Activated B cell treated with CpG ODN at 0.5 μM for 24 hours (primary cell): Measurements from ENCODE around the gene NCK2. TPM values are rescaled to one million over a fixed set of nuclear protein-coding genes. Genes with fewer than 3 reads are reported as not detected.
A peak's percentile ranks its signal among the peaks of the same experiment; 100 is the strongest.

ENCODE experiments used
- ATAC-seq: fragments of 200-7000 bp; cut with Tn5 transposase; one replicate; pipeline ENCODE4 v1.10.0; 2021; ENCODE audit warnings: low read depth, mild to moderate bottlenecking, moderate library complexity
- CTCF ChIA-PET: fragments of 350-600 bp; sonication (Branson Sonifier 250); formaldehyde crosslinking; loops from one replicate; lab custom pipeline; 2021; ENCODE audit warnings: antibody characterized with exemption; lab: Charles Lee
- POLR2A ChIA-PET: fragments of 350-600 bp; sonication (Branson Sonifier 250); formaldehyde crosslinking; loops from one replicate; lab custom pipeline; 2021; ENCODE audit warnings: antibody characterized with exemption; lab: Charles Lee
- DNase-seq: peaks from one replicate; pipeline ENCODE4 v3.0.0; 2022
- H3K27ac Mint-ChIP-seq: one replicate; pipeline ENCODE4 v1.8.0; 2020; ENCODE audit warnings: mixed read lengths
- H3K27me3 Mint-ChIP-seq: one replicate; pipeline ENCODE4 v1.8.0; 2021; ENCODE audit warnings: mixed read lengths
- H3K36me3 Mint-ChIP-seq: one replicate; pipeline ENCODE4 v1.8.0; 2021; ENCODE audit warnings: low read depth, mixed read lengths
- H3K4me1 Mint-ChIP-seq: one replicate; pipeline ENCODE4 v1.8.0; 2021; ENCODE audit warnings: mixed read lengths
- H3K4me3 Mint-ChIP-seq: one replicate; pipeline ENCODE4 v1.8.0; 2020; ENCODE audit warnings: mild to moderate bottlenecking, mixed read lengths
- H3K9me3 Mint-ChIP-seq: one replicate; pipeline ENCODE4 v1.8.0; 2020; ENCODE audit warnings: mixed read lengths
- CTCF ChIP-seq: fragments of 200-600 bp; IDR thresholded peaks from one replicate; pipeline ENCODE4 v1.8.0; 2022; ENCODE audit warnings: antibody characterized with exemption, mild to moderate bottlenecking
- intact Hi-C: fragments of 100-400 bp; cut with micrococcal nuclease; formaldehyde crosslinking; loops from one replicate; pipeline ENCODE4 v1.15.1; 2024
- total RNA-seq: library from RNA; stranded (reverse); gene quantifications from 2 replicates; pipeline ENCODE4 v1.2.3, GENCODE V29; 2022

The NCK2 gene
- total RNA-seq, 1 donor from 2014 or later: 53.4 TPM

DNA sequence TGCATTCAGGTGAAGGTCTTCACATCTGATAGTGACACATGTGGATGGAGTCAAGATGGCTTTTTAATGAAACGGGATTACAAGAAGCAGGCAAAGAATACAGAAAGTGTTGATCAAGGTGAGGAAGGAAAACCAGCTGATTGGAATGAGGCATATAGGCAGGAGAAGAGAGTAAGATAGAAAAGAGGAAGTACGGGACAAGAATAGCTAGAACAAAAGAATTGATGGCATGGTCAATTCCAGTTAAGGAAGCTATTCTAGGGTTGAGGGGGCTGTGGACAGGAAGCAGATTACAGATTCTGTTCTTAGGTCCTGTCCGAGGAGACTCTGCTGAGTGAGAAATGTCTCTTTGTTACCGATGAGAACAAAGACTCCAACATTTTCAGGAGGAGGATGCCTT, 13.2 kb upstream of the NCK2 start:
- ChIA-PET POLR2A (no interaction called here), CTCF (no interaction called here)
- Mint-ChIP-seq H3K27me3 (no peaks in the 10 kb centered on the region), H3K36me3 (no peaks in the 10 kb centered on the region), H3K9me3 (peaks cover 10% of the 10 kb centered on the region), H3K27ac (no peak overlapping the region), H3K4me1 (peaks cover 55% of the 10 kb centered on the region), H3K4me3 (no peak overlapping the region)
- TF ChIP-seq CTCF: no peak
- ATAC-seq (no peak), DNase-seq (no peak)
- intact Hi-C loops: no loop called here

- intact Hi-C loops: no loop called here
- POLR2A ChIA-PET: no interaction called here
Observed at GRCh38 chr2:105732101-105732500, 12.6 kb upstream of the NCK2 start.

DNA sequence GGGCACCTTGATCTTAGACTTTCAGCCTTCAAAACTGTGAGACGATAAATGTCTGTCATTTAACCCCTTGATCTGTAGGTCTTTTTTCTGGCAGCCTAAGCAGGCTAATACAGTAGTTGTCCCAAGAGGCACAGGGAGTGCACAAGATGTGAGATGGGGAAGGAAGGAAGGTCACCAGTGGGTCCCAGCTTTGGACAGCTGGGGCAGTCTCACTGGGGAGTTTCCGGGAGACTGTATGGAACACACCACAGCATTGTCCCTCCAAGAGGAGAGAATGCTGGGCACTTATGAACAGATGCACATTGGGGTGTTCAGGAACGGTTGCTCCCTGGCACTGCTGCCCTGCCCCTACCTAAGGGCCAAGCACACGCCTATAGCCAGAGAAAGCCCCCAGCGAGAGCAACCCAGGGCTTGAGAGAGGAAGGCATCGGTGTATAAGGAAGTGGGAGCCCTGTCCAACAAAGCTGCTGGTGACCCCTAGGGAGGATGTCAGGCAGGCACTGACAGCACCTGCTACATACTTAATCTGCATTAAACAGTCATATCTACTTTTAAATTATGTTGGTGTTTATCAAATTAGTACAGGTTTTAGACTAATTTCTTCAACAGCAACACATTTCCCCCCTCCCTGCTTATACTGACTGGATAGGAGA, 11.6 kb upstream of the NCK2 start:
- Mint-ChIP-seq H3K27ac (no peak overlapping the region), H3K9me3 (peaks cover 4% of the 10 kb centered on the region), H3K27me3 (no peaks in the 10 kb centered on the region), H3K36me3 (no peaks in the 10 kb centered on the region), H3K4me3 (no peak overlapping the region), H3K4me1 (peaks cover 56% of the 10 kb centered on the region)
- ATAC-seq: peak; percentile 65
- no peak for TF ChIP-seq CTCF
- intact Hi-C loops: no loop called here
- DNase-seq: no peak
- CTCF ChIA-PET: no interaction called here
- POLR2A ChIA-PET: no interaction called here

More at GRCh38 chr2:105732101-105732500, 12.6 kb upstream of the NCK2 start:
- ATAC-seq (no peak), DNase-seq (no peak)
- Mint-ChIP-seq H3K27ac (no peak overlapping the region), H3K27me3 (no peaks in the 10 kb centered on the region), H3K4me1 (peaks cover 55% of the 10 kb centered on the region), H3K4me3 (no peak overlapping the region), H3K36me3 (no peaks in the 10 kb centered on the region), H3K9me3 (peaks cover 6% of the 10 kb centered on the region)
- TF ChIP-seq CTCF: no peak
- CTCF ChIA-PET: no interaction called here

- H3K9me3 Mint-ChIP-seq: peaks cover 4% of the 10 kb centered on the region
- H3K27ac Mint-ChIP-seq: no peak overlapping the region
- CTCF ChIA-PET: no interaction called here
- POLR2A ChIA-PET: no interaction called here
- no peak for TF ChIP-seq CTCF
- DNase-seq: no peak
- peaks cover 64% of the 10 kb centered on the region for H3K4me1 Mint-ChIP-seq
- intact Hi-C loops: no loop called here
- no peak for ATAC-seq
- H3K27me3 Mint-ChIP-seq: no peaks in the 10 kb centered on the region
- no peaks in the 10 kb centered on the region for H3K36me3 Mint-ChIP-seq
- no peak overlapping the region for H3K4me3 Mint-ChIP-seq
Observed at GRCh38 chr2:105733875-105734274, 10.8 kb upstream of the NCK2 start.

DNA sequence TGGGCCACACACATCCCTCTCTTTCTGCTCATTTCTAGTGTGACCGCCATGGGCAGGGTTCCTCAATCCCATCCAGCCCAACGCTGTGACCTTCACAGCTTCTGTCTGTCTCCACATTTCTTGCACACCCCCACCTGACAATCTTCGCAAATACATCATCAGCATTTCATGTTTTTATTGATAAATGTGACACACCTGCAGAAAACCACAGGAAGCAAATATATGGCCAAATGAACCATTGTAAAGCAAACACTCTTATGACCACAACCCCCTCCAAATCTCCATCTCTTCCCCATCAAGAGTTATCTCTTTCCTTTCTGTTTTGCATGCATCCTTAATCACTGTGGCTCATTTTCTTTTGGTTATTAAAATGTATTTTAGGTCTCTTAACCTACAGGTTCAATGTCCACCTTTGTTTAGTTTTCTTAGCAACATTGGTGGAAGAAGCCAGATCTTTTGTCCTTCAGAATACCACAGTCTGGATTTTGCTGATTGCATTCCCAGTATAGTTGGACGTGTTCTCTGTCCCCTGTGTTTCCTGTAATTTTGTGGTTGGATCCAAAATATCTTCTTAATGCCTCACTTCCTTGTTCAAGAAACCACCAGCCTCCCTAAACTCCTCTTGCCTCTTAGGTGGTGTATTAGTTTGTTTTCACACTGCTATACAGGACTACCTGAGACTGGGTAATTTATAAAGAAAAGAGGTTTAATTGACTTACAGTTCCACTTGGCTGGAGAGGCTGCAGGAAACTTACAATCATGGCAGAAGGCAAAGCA, 9.8 kb upstream of the NCK2 start:
- ATAC-seq: no peak

More for the DNA sequence above, 9.8 kb upstream of the NCK2 start:
- Mint-ChIP-seq H3K4me1 (peaks cover 67% of the 10 kb centered on the region), H3K27me3 (no peaks in the 10 kb centered on the region), H3K36me3 (no peaks in the 10 kb centered on the region), H3K27ac (no peak overlapping the region), H3K4me3 (no peak overlapping the region), H3K9me3 (peaks cover 4% of the 10 kb centered on the region)
- intact Hi-C loops: no loop called here
- DNase-seq: no peak
- TF ChIP-seq CTCF: no peak
- ChIA-PET POLR2A (interaction anchor here (0.5 kb wide), 1 partner anchor 37 kb away, joined by 5 read pairs; no protein-coding TSS in a partner anchor), CTCF (no interaction called here)
